NCI-H1417 (cell line): ENCODE data around the gene RPGRIP1L.
"Not testable (repeated sequence)": the region's sequence is repeated elsewhere in the genome, so short reads cannot be mapped to it uniquely, and the experiment has no call there.

Experiments used
- DNase-seq, 3 experiments: peaks; one replicate each; lab custom pipeline; 2025; lab: John Stamatoyannopoulos, UW

RPGRIP1L gene

DNA sequence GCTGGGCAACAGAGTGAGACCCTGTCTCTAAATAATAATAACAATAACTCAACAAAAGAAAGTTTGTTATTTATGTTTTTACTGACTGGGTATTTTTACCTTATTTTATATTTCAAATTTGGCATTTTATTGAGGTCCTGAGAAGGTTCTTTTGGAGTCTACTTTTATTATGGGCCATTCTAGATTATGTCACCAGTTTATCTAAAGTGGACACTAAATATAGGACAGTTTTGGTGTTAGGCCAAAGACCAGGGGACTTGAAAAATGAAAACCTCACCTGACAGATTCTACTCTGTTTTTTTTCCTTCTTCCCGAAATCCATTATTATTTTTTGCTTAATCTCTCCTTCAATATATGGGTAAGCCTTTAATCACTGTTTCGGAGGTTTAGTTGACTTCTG is 8.4 kb upstream of the RPGRIP1L start:
- DNase-seq: no peak

DNA sequence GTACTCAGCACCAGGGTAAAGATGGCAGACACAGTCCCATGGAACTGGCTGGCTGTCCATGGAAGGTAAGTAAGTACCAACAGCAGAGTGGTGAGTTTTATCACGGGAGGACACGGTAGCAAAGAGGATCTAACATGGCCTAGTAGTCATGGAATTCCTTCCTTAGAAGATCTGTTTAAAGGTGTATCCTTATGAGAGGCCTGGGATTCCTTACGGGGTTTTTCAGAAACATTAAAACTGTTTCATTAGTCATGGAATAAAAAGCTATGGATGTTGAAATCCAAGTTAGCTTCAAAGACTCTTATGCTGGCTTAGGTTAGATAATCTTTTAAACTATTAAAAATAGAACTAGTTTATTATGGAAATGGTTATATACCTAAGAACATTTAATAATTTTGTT is 7.7 kb upstream of the RPGRIP1L start:
- DNase-seq: no peak

DNA sequence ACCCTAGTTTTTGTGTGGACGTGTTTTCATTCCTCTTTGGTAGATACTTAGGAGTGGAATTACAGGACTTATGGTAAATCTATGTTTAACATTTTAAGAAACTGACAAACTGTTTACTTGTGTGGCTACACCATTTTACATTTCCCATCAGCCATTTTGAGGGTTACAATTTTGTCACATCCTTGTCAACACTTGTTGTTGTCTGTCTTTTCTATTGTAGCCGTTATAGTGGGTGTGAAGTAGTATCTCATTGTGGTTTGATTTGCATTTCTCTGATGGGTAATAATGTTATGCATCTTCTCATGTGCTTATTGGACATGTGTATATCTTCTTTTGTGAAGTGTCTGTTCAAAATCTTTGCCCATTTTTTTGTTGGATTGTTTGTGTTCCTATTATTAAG is 4.8 kb upstream of the RPGRIP1L start:
- no peak for DNase-seq

DNA sequence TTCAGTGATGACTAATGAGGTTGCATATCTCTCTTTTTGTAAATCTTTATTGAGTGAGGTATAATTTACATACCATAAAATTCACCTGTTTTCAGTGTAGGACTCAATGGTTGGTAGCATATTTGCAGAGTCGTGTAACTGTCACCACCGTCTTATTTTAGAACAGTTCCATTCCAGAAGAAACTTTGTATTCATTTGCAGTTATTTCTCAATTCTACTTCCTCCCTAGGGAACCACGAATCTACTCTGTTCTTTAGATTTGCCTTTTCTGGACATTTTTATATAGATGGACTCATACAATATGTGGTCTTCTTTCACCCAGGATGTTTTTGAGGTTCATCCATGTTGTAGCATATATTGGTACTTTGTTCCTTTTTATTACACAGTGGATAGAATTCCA is 4.0 kb upstream of the RPGRIP1L start:
- DNase-seq: no peak

DNA sequence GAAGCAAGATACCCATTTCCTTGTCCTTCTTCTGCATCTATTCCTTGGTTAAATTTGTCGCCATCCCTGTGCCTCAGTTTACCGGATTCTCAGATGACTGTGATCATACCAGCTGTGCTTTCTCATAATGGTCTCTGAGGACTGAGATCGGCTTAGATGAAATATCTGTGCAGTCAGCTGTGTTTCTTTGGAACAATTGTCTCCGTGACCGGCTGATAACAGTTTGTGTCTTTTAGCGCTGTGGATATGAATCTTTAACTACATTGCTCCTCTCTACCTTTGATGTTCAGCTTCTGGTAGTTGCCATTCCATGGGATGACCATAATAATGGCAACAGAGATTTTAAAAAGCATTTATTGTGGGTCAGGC is 770 bp upstream of the RPGRIP1L start:
- no peak for DNase-seq

DNA sequence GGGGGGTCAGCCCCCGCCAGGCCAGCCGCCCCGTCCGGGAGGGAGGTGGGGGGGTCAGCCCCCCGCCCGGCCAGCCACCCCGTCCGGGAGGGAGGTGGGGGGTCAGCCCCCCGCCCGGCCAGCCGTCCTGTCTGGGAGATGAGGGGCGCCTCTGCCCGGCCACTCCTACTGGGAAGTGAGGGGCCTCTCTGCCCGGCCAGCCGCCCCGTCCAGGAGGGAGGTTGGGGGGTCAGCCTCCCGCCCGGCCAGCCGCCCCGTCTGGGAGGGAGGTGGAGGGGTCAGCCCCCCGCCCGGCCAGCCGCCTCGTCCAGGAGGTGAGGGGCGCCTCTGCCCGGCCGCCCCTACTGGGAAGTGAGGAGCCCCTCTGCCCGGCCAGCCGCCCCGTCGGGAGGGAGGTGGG is 5.4 kb downstream of the RPGRIP1L start:
- not testable (repeated sequence) for DNase-seq

DNA sequence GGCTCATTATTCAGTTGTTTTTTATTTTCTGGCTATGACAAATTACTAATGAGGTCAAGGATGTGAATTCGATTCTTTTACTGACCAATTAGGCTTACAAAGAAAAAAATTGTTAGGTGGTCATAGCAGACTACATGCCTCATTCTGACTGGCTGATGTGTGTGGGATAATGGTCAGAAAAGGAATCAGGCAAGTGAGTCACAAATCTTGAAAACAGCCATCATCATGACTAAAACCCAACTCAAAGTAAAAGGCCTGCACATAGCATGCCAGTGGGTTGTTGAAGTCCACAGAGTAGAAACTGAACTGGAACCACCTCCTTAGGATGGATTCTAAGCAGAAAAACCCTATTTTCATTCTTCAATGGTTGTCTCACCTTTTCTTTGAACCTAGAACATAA is 8.6 kb downstream of the RPGRIP1L start:
- no peak for DNase-seq

DNA sequence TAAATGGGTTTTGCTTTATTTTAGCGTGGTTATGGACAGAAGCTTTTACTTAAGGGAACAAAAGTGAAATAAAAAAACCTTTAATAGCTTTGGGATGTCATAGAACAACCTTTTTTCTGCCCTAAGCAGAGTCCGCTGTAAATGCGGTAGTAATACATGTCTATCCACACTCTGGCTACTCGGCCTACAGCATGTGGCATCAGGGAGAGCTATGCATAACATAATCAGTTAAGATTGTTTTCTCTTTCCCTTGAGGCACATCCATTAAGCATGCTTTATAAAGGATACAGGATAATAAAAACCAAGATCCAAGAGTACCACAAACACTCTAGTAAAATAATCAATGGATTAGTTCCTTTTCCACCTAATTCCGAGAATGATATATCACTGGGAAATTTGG is 10.3 kb downstream of the RPGRIP1L start:
- no peak for DNase-seq

DNA sequence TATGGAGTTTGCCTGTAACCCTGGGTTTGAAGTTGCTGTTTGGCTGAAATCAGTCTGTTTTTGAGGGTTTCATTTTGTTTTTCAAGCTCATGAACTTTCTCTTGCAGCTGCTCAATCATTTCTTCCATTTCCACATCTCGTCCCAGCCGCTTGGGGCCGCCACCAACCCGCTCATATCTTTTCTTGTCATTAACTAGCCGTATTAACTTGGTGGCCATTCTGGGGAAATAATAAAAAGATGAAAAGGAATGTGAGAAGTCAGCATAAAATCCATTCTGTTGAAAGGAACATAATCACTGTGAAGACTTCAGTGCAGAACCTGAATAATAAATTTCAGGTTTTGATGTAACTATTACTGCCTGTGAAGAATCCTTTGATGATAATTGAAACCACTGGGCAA is 11.5 kb downstream of the RPGRIP1L start:
- no peak for DNase-seq

DNA sequence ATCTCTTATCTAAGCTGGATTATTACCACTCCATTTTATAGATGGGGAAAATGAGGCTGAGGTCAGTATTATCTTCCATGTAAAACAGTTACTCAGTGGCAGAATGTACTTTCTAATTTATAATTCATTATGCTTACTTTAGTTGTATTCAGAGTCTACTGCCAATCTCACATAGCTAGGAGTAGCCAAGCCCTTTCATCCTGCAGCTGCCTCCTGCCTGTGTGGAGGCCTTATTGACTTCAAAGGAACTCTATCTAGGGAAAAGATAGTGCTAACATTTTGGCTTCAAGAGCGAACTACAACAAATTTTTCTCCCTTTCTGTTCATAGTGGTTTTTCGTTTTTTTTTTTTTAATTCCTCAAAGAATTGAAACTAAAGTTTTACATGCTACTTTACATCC is 12.9 kb downstream of the RPGRIP1L start:
- no peak for DNase-seq

DNA sequence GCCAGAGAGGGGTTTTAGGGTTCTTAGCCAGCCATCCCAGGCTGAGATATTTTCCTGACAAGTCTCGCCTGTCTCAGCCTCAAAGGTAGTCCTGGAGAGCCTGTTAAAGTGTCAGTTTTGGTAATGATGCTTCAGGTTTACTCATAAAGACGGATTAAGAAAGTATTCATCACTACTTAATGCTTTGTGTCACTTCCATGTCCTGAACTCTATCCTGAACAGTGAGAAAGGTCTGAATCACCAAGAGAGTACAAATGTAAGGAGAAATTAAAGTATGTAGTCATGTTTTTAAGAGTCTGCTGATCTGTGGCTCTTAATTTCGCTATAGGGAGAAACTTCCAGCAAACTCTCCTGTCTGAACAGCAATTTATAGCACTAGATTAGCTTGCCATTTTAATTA is 14.0 kb downstream of the RPGRIP1L start:
- DNase-seq: no peak

DNA sequence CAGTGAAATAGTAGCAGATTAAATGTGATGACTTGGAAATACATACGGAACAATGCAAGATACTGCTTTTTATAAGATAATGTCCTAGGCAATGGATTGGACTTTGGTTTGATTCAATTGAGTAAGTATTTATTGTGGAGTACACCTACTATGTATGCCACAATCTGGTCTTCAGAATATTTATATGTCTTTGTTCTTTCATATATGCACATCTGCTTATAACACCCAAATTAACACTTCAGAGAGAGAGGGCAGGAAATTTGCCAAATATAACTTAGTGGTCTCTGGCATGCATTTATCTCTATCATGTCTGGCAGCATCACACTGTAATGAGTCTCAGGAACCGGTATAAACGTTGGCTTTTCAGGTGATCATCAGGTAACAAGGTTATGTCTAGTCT is 16.9 kb downstream of the RPGRIP1L start:
- DNase-seq: no peak

DNA sequence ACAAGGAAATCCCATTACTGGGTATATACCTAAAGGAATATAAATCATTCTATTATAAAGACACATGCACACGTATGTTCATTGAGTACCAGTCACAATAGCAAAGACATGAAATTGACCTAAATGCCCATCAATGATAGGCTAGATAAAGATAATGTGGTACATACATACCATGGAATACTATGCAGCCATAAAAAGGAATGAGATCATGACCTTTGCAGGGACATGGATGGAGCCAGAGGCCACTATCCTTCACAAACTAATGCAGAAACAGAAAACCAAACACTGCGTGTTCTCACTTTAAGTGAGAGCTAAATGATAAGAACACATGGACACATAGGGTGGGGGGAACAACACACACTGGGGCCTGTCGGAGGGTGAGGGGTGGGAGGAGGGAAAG is 18.3 kb downstream of the RPGRIP1L start:
- DNase-seq: not testable (repeated sequence)

DNA sequence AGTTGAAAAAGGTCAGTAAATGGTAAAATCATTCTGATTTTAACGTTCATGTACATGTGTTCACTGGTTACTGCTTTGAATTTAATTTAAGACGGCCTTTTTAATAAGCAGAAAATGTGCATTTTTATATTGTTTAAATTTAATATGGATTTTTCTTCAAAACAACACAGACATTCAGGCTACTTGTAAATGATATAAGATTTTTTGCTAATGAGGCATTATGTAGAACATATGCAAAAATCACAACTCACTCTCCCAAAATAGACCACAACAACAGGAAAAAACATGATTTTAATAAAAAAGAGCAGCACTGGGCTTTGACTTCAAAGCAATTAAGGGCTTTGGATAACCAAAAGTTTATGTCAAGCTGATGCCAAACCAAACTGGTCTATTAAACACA is 22.3 kb downstream of the RPGRIP1L start:
- no peak for DNase-seq

DNA sequence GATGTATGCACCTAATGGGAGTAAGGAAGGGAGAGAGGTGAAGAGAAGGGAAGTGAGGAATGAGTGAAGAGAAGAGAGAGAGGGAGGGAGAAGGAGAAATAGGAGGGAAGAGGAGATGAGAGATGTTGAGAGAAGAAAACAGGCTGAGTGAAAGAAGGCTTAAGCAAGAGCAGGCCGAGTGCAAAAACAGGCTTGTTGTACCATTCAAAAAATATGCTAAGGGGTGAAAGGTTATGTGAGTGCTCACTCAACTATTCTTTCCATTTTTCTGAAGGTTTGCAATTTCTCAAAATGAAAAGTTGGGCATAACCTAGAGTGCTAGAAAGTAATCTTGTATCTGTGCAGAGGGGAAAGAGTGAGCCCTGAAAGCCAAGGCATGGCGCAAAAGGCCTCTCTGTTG is 22.9 kb downstream of the RPGRIP1L start:
- DNase-seq: no peak

DNA sequence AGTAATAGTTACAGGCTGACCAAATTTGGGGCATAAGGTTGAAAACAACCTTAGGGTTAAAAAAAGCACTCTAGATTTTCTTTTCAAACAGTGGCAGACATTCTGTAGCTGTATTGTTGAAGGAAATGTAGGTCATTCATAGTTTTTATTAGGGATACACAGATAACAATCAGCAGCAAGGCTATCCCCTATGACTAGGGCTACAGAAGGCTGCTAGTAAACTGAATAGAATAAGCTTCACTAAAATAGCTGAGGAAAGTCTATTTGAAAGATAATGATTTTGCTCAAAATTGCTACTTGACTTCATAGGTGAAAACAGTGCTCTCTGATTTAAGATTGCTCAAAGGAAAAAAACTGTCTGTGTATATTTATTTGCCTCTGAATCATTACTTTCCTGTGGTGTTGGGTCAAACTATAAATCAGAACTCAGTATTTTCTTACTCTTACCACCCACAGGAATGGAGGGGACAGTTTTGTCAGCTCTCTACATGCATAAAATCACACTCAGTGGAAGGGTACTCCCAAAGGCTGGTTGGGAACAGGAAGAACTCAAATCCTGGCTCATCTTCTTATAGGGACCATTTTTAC is 24.8 kb downstream of the RPGRIP1L start:
- no peak for DNase-seq

DNA sequence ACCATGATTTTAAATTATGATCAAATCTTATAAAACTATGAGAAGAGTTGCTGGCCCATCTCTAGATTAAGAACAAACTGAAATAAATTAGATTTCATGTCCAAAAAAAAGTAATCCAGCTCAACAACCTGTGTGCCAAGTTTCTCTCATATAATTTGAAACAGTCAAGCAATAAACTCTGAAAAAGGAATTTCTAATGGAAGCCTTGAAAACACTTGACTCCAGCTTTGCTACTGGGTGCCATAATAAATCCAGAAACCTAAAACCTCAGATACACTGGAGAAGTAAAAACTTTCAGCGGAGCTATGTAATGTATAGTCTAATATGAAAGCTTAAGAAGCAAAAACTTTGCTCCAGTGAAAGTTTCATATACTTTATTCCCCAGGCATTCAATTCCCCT is 25.5 kb downstream of the RPGRIP1L start:
- DNase-seq: no peak

DNA sequence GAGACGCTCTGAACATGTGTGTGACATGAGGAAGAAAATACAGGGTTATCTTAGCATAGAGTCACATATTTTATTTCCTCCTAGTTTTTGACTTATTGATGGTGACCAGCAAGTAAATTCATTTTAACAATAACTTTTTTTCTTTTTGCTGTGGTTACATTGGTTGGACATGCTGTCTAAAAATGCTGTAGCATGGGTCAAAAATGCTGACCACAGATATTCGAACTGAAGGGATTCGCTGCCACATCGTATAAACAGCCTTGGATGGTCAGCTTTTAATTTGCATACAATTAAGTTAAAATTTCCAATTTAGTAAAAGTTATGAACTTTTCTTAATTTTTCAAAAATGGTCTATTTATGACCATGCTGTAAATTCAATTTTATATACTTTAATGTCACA is 30.5 kb downstream of the RPGRIP1L start:
- no peak for DNase-seq

DNA sequence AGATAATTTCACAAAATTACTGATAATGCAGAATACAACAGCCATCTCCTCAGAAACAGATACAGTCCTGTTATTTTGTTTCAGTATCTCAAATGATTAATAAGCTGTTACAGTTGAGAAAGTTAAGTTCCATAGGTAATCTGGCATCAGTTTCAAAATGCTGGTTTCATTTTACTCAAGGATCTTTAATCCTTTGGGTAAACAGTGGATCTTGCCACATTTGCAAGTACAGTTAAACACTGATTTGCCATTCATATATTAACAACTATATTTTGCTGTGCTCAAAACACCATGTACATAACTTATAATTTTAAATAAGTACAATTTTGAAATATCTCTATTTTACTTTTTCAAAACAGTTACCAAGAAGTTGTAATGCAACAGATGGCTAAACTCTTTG is 31.2 kb downstream of the RPGRIP1L start:
- no peak for DNase-seq

DNA sequence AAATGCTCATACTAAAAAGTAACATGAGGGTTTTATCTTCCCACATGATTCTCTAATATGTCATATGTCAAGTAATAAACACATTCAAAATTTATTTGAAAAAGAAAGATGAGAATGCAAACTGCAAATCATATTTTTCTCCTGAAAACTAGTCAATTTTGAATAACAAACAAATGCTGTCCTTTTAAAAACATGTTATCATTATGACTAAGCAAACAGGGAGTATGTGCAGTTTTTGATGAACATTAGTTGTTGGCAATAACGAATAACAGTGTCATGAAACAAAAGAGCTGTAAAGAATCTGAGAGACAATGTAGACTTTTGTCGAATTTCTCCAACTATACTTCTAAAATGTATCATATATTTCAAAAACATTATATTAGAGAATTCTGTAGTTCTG is 34.8 kb downstream of the RPGRIP1L start:
- no peak for DNase-seq

DNA sequence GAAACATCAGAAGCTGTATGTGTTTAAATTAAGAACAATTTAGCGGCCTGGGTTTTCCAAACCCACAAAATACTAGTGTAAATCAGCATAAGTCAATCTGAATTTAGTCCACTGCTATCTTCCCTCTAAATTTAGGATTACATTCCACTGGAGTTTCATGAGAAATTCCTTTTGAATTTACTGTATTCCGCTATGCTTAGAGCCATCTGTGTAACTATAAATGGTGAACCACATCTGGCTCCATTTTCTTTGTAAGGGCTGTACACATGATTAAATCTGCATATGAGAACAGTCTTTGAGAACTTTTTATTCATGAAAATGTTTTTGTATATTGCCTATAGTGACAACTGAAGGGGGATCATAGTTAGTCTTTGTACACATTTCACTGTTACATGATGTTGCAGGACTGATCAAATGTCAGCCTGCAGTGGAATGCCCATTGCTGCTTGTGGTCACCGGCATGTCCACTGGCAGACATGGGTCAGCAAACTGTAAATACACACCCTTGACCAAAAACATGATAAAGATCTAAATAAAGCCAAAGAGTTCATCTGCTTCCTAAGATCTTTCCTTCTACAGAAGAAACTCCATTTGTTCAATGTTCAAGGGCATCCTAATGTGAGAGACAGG is 36.8 kb downstream of the RPGRIP1L start:
- DNase-seq: no peak

DNA sequence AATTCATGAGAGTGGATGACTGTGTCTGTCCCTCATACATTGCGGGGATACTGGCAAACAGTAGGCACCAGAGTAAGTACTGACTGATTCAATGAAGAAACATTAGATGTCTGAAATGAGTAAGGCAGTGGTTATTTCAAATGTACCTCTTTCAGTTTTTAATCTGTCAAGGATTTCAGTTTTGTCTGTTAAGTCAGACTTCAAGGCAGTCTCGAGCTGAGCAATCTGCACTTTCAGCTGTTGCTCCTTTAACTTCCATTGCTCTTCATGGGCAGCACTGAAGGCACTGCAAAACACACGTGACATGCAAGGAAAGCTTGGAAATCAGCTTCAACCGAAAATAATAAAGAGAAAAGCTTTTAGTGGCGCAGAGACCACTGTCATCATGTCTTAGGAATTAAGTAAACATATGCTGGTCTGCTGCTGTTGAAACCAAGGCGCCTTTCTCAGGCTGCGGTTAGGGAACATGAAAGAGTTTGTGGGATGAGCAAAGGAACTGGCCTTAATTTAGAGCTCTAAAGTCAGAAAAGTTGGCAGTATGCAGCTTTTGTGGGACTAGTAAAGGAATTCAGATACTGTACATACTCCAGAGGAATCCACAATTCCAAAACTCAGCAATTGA is 38.8 kb downstream of the RPGRIP1L start:
- DNase-seq: no peak

DNA sequence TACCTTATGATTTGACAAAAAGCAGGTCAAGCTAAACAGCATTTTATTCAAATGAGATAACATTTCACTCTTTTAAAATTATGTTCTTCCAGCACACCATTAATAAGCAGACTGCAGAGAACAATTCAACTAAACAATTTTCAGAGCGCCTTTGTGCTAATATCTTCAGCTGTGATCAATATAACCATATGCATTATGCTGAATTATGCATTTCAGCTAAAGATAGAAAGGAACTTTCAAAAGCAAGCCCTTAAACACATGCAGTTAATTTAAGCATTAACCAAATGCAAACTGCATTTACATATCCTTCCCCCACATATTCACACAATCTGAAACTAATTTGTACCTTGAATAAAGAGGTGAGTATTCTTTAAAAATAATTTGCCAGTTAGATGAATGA is 41.6 kb downstream of the RPGRIP1L start:
- DNase-seq: no peak

DNA sequence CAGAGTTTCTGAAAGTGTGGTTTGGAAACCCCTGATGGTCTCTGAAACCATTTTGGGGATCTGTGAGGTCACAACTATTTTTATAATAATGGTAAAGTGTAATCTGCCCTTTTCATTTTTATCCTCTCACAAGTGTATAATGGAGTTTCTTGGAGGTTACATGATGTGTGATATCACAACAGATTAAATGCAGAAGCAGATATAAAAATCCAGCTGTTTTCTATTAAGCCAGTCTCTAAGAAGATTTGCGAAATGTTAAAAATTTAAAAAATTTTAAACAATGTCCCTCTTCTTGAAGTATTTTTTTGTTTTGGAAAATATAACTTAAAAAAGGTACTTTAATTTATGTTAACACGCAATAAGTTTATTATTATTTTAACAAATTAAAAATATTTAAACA is 48.7 kb downstream of the RPGRIP1L start:
- no peak for DNase-seq
